ENCODE results near the gene SRD5A1.

The SRD5A1 gene

GRCh38 chr5:6700685-6701355 lies 67.6 kb downstream of the SRD5A1 start:
- TF ChIP-seq GATA3 (IDR thresholded peaks at IDR 0.05; ENCODE audit: low read depth, low read length), result no peak
- no peak for TF ChIP-seq GATA2 (IDR thresholded peaks at IDR 0.05; ENCODE audit: low read depth, low read length)

DNA sequence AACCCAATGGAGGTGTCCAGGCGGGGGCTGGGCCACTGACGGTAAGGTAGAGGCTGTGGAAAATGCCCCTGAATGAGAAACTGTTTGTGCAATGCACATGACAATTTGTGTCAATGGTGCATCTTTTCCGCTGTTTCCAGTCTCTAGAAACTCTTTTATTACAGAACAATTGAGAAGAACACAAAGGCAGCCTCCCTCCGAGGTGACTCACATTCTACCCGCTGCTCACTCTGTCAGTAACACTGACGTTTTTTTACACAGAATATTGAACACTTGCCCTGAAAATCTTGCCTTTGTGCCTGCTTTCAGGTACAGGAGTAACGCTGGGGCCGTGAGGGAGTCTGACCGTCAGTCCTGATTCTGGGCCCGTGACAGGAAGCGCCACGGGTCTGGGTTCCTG lies 68.3 kb downstream of the SRD5A1 start:
- TF ChIP-seq GATA3 (IDR thresholded peaks at IDR 0.05; ENCODE audit: low read depth, low read length), result no peak
- no peak for TF ChIP-seq GATA2 (IDR thresholded peaks at IDR 0.05; ENCODE audit: low read depth, low read length)

DNA sequence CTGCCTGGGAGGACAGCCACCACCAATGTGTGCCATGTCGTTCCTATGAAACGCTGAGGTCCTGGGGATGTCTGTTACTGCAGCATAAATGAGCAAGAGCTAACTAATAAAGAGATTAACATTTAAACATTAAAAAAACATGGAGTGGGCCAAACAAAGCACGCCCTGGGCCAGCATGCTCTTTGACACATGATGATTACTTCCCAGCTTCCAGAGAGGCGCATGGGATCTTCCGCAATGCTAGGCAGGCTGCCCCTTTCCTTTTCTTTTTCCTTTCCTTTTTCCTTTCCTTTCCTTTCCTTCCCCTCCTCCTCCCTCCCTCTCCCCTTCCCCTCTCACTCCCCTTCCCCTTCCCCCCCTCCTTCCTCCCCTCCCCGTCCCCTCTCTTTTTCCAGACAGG lies 69.4 kb downstream of the SRD5A1 start:
- TF ChIP-seq GATA3 (IDR thresholded peaks at IDR 0.05; ENCODE audit: low read depth, low read length), result no peak
- TF ChIP-seq GATA2 (IDR thresholded peaks at IDR 0.05; ENCODE audit: low read depth, low read length), result no peak

- no peak for TF ChIP-seq GATA2 (IDR thresholded peaks at IDR 0.05; ENCODE audit: low read depth, low read length)
- TF ChIP-seq GATA3 (IDR thresholded peaks at IDR 0.05; ENCODE audit: low read depth, low read length), result no peak
These were observed 70.6 kb downstream of the SRD5A1 start for GRCh38 chr5:6703806-6704205.

DNA sequence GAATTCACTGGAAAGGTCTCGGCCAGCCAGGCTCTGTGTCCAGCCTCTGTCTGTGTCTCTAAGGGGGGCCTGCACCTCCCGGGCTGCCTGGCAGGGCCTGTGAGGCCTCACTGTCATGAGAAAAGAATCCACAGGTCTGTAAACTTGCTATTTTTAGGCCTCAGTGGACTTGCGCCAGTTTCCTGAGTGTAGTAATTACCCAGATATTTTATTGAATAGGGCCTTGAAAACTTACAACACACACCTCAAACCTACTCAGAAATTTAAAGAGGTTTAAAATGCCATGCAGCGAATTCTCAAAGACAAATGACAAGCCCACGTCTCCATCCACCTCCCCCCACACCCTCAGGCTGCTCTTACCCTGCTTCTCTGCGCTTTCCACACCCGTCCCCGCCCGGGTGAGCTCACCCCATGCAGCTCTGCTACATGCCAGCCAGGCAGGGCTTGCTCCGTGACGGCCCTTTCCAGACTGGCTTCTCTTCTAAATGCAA lies 71.2 kb downstream of the SRD5A1 start:
- TF ChIP-seq GATA3 (IDR thresholded peaks at IDR 0.05; ENCODE audit: low read depth, low read length), result no peak
- no peak for TF ChIP-seq GATA2 (IDR thresholded peaks at IDR 0.05; ENCODE audit: low read depth, low read length)

- TF ChIP-seq GATA3 (IDR thresholded peaks at IDR 0.05; ENCODE audit: low read depth, low read length), result no peak
- TF ChIP-seq GATA2 (IDR thresholded peaks at IDR 0.05; ENCODE audit: low read depth, low read length), result no peak
These were observed 71.8 kb downstream of the SRD5A1 start for GRCh38 chr5:6705088-6705487.

DNA sequence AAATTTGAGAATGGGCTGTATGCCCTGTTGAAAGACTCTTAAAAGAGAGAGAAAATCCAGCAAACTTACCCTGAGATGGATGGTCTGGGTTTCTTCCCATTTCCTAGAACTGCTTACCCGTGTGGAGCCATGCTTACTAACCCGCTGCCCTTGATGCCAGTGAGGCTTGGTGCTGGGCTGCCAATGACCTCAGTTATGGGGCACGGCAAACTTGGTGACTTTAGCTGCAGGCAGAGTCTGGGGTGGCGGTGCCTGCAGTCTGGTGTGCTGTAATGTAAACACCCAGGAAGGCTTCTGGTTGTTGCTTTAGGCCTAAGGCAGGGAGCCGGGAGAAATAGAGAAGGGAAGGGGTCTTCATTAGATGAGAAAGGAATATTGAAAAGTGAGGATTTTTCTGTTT lies 72.7 kb downstream of the SRD5A1 start:
- no peak for TF ChIP-seq GATA3 (IDR thresholded peaks at IDR 0.05; ENCODE audit: low read depth, low read length)
- no peak for TF ChIP-seq GATA2 (IDR thresholded peaks at IDR 0.05; ENCODE audit: low read depth, low read length)

DNA sequence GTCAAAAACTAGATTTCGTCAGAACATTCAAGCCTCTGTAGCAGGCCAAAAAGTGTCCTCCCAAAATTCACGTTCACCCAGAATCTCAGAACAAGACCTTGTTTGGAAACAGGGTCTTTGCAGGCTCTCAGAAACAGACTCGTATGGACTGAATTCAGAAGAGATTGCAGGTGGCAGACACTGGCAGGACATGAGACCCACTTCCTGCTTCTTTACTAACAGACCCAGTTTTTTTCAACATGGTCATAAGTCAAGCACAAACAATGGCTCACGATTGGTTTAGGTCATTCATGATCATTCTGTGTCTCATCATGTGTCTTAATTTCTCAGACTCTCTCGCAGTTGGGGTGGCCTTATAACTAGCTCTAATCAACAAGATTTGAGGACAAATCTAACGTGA lies 74.6 kb downstream of the SRD5A1 start:
- TF ChIP-seq GATA2 (IDR thresholded peaks at IDR 0.05; ENCODE audit: low read depth, low read length), result no peak
- no peak for TF ChIP-seq GATA3 (IDR thresholded peaks at IDR 0.05; ENCODE audit: low read depth, low read length)

GRCh38 chr5:6708814-6709213 lies 75.6 kb downstream of the SRD5A1 start:
- TF ChIP-seq GATA2 (IDR thresholded peaks at IDR 0.05; ENCODE audit: low read depth, low read length), result no peak
- TF ChIP-seq GATA3 (IDR thresholded peaks at IDR 0.05; ENCODE audit: low read depth, low read length), result no peak

GRCh38 chr5:6710070-6710469 lies 76.8 kb downstream of the SRD5A1 start:
- TF ChIP-seq GATA3 (IDR thresholded peaks at IDR 0.05; ENCODE audit: low read depth, low read length) (no peak), GATA2 (IDR thresholded peaks at IDR 0.05; ENCODE audit: low read depth, low read length) (no peak)

GRCh38 chr5:6710551-6711318 lies 77.5 kb downstream of the SRD5A1 start:
- TF ChIP-seq GATA3 (IDR thresholded peaks at IDR 0.05; ENCODE audit: low read depth, low read length) (no peak), GATA2 (IDR thresholded peaks at IDR 0.05; ENCODE audit: low read depth, low read length) (no peak)

GRCh38 chr5:6711409-6712141 lies 78.3 kb downstream of the SRD5A1 start:
- TF ChIP-seq GATA2 (IDR thresholded peaks at IDR 0.05; ENCODE audit: low read depth, low read length) (no peak), GATA3 (IDR thresholded peaks at IDR 0.05; ENCODE audit: low read depth, low read length) (no peak)

DNA sequence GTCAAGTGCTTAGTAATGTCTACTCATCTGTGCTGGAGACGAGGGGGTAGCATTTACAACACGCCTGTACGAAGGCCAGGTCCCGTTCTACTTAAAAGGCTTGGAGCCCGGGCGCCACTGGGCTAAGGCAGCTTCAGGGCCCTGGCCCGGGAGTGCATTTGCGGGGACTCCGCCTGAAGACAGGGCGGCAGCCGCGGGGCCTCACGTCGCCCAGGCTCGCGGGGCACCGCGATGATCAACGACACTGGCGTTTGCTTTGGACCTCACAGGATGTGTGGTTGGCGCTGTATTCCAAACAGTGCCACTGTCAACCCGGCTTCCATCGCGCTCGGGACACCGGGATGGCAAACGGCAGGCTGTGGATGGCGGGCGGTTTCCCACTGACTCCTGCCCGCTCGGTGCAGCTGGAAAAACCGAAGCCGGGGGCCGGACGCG lies 78.9 kb downstream of the SRD5A1 start:
- TF ChIP-seq GATA3 (IDR thresholded peaks at IDR 0.05; ENCODE audit: low read depth, low read length), result no peak
- no peak for TF ChIP-seq GATA2 (IDR thresholded peaks at IDR 0.05; ENCODE audit: low read depth, low read length)

DNA sequence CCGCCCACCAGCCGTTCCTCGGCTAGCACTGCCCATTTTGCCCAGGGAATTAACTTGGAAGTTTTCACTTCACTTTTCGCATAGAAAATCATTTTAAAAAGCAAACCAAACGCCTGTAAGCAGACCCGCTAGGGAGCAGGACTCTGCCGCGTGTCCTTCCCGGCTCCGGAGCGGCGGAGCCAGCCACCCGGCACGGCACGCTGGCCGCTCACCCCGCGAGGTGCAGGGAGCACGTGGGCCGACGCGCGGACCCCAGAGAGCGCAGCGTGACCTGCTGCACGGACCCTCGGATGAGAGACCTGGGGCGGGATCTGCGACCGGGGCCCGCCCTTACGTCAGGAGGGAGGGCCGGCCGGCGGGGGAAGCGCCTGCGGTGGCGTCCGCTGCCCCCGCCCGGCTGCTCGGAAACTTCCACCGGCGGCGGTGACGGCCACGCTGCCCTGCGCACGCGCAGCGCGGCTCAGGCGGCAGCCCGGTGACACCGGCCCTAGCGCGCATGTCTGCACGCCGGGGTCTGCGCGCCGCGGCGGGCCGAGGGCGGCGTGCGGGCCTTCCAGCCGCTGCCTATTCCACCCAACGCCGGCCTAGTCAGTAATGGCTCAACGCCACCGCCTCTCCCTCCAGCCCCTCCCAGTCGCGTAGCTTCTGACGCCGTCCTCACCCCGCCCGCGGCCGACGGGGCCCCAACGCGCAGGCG lies 79.5 kb downstream of the SRD5A1 start:
- TF ChIP-seq GATA3 (IDR thresholded peaks at IDR 0.05; ENCODE audit: low read depth, low read length) (no peak), GATA2 (IDR thresholded peaks at IDR 0.05; ENCODE audit: low read depth, low read length) (no peak)

Measured in SH-SY5Y (cell line).